OCI-LY1 (cell line): ENCODE data around the gene BTG4.

ENCODE experiments used
- CTCF ChIP-seq: fragments of 200-600 bp; sonication (generic), shearing (Covaris generic); IDR thresholded peaks from 2 replicates; pipeline ENCODE4 v1.5.1; 2017; ENCODE audit warnings: mild to moderate bottlenecking, antibody characterized with exemption, low read length, moderate library complexity, mixed read lengths
- EZH2 ChIP-seq: fragments of 200-600 bp; sonication (generic), shearing (Covaris generic); IDR thresholded peaks from 2 replicates; pipeline ENCODE4 v1.8.0; 2017; ENCODE audit warnings: borderline replicate concordance, mixed run types, mild to moderate bottlenecking, antibody characterized with exemption, low read length, moderate library complexity, mixed read lengths

- TF ChIP-seq CTCF (no peak), EZH2 (no peak)
Observed at GRCh38 chr11:111525456-111525855, 13.3 kb upstream of the BTG4 start.
